MCF 10A (cell line): ENCODE results near the gene COL7A1. TPM values are rescaled to one million over a fixed set of nuclear protein-coding genes. Genes with fewer than 3 reads are reported as not detected.

ENCODE experiments used
- BruUV-seq: library from RNA; stranded (reverse); fragments of 400-500 nt; replicated peaks from 2 replicates; lab custom pipeline; 2021; lab: Mats Ljungman, UMichigan
- CTCF ChIA-PET: fragments of 300-600 bp; sonication (Branson Sonifier 250); formaldehyde crosslinking; extraction: SDS; loops from one replicate; lab custom pipeline; 2021; ENCODE audit warnings: antibody characterized with exemption, inconsistent platforms; lab: Yijun Ruan, JAX
- POLR2A ChIA-PET: fragments of 300-600, 350-650 bp; sonication (Branson Sonifier 250); formaldehyde crosslinking; extraction: SDS; loops from one replicate; lab custom pipeline; 2020; ENCODE audit warnings: antibody characterized with exemption, inconsistent platforms; lab: Yijun Ruan, JAX
- DNase-seq: peaks from one replicate; pipeline ENCODE4 v3.0.0-alpha.2; 2018; ENCODE audit not compliant: unreplicated experiment
- H3K27ac Mint-ChIP-seq: one replicate; pipeline ENCODE4 v1.8.0; 2022; ENCODE audit warnings: mild to moderate bottlenecking, low read depth, mixed read lengths; ENCODE audit not compliant: unreplicated experiment
- H3K27me3 Mint-ChIP-seq: one replicate; pipeline ENCODE4 v1.8.0; 2022; ENCODE audit warnings: mixed read lengths; ENCODE audit not compliant: insufficient read depth, unreplicated experiment
- H3K36me3 Mint-ChIP-seq: one replicate; pipeline ENCODE4 v1.8.0; 2022; ENCODE audit warnings: mild to moderate bottlenecking, moderate library complexity, mixed read lengths; ENCODE audit not compliant: insufficient read depth, unreplicated experiment
- H3K4me1 Mint-ChIP-seq: one replicate; pipeline ENCODE4 v1.8.0; 2022; ENCODE audit warnings: mixed read lengths; ENCODE audit not compliant: insufficient read depth, unreplicated experiment
- H3K4me3 Mint-ChIP-seq: one replicate; pipeline ENCODE4 v1.8.0; 2022; ENCODE audit warnings: mild to moderate bottlenecking, moderate library complexity, mixed read lengths; ENCODE audit not compliant: unreplicated experiment
- H3K9me3 Mint-ChIP-seq: one replicate; pipeline ENCODE4 v1.8.0; 2022; ENCODE audit warnings: mixed read lengths; ENCODE audit not compliant: unreplicated experiment
- CTCF ChIP-seq: fragments of 200-600 bp; IDR thresholded peaks from one replicate; pipeline ENCODE4 v1.8.0; 2022; ENCODE audit warnings: antibody characterized with exemption, mild to moderate bottlenecking; ENCODE audit not compliant: unreplicated experiment
- intact Hi-C: fragments of 100-400 bp; cut with micrococcal nuclease; formaldehyde crosslinking; loops from 2 replicates; pipeline ENCODE4 v1.14.1; 2022
- total RNA-seq: library from RNA; stranded (reverse); gene quantifications from 2 replicates; pipeline ENCODE4 v1.2.3, GENCODE V29; 2022

The COL7A1 gene
- total RNA-seq, 1 experiment from 2014 or later = 60.5 TPM

- no TSS peak for BruUV-seq
- Mint-ChIP-seq H3K4me3 (peak within 1 kb of the TSS; percentile 16), H3K36me3 (peaks cover 52% of the 10 kb centered on the region), H3K27me3 (no peaks in the 10 kb centered on the region), H3K27ac (peak within 1 kb of the TSS; percentile 96), H3K4me1 (peaks cover 14% of the 10 kb centered on the region), H3K9me3 (no peaks in the 10 kb centered on the region)
- DNase-seq = no peak
- intact Hi-C loops = no loop called here
- CTCF ChIA-PET = interaction anchor here (1.3 kb wide), 1 partner anchor 63 kb away, joined by 4 read pairs; no protein-coding TSS in a partner anchor
- POLR2A ChIA-PET = interaction anchor here (1.1 to 7.4 kb wide), 2 partner anchors 13 to 23 kb away, joined by 3 to 50 read pairs; partner anchors contain the start of gene SLC26A6
- no peak for TF ChIP-seq CTCF
These were observed 26.3 kb upstream of the COL7A1 start, which contains the start of gene TMEM89 for GRCh38 chr3:48621461-48621869. Gene TMEM89, minus strand, starts transcription at chr3:48621769. Its CDS starts 13 bp downstream, at chr3:48621756.

GRCh38 chr3:48619541-48620524 is 24.7 kb upstream of the COL7A1 start:
- no TSS peak for BruUV-seq
- TF ChIP-seq CTCF = no peak
- ChIA-PET POLR2A (interaction anchor here (0.6 to 7.4 kb wide), 5 partner anchors 8 to 21 kb away, joined by 3 to 50 read pairs (median 3); partner anchors contain the start of gene SLC26A6), CTCF (interaction anchor here (0.6 to 0.8 kb wide), 3 partner anchors 14 to 276 kb away, joined by 3 to 5 read pairs (median 3); no protein-coding TSS in a partner anchor)
- Mint-ChIP-seq H3K27ac (peak overlapping the region; percentile 96), H3K36me3 (peaks cover 43% of the 10 kb centered on the region), H3K4me3 (no peak overlapping the region), H3K9me3 (no peaks in the 10 kb centered on the region), H3K4me1 (peaks cover 20% of the 10 kb centered on the region), H3K27me3 (no peaks in the 10 kb centered on the region)
- no peak for DNase-seq
- intact Hi-C loops = no loop called here

- peaks cover 31% of the 10 kb centered on the region for H3K4me1 Mint-ChIP-seq
- DNase-seq = no peak
- H3K36me3 Mint-ChIP-seq = peaks cover 28% of the 10 kb centered on the region
- POLR2A ChIA-PET = interaction anchor here (0.7 to 1.9 kb wide), 7 partner anchors 17 to 178 kb away, joined by 3 to 21 read pairs (median 5); partner anchors contain the start of genes CCDC51, CELSR3, COL7A1 and SLC26A6
- no TSS peak for BruUV-seq
- H3K4me3 Mint-ChIP-seq = no peak overlapping the region
- no peak for TF ChIP-seq CTCF
- intact Hi-C loops = no loop called here
- peak overlapping the region; percentile 96 for H3K27ac Mint-ChIP-seq
- no peaks in the 10 kb centered on the region for H3K27me3 Mint-ChIP-seq
- H3K9me3 Mint-ChIP-seq = no peaks in the 10 kb centered on the region
- CTCF ChIA-PET = interaction anchor here (0.6 to 1.4 kb wide), 2 partner anchors 18 to 122 kb away, joined by 3 to 4 read pairs; partner anchors contain the start of gene SLC26A6
These were observed 22.4 kb upstream of the COL7A1 start for GRCh38 chr3:48617559-48617958.
